ENCODE results near the gene PNPLA7.

DNA sequence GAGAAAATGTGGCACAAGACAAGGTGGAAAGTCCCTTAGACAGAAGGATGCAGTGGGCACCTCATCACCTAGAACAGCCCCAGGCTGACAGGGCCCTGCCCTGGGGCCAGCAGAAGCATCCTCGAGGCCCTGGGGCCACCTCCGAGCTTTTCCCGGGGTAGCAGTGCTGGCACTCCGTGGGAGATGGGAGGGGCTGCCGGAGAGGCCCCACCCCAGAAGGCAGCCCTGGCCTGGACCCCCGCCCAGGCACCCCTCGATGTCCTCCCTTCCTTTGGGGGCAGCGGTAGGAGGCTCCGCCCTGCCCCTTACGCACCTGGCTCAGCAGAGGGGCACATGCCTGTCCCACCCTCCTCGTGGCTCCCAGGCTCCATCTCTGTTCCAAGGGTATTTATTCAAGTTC is 73.3 kb downstream of the PNPLA7 start:
- TF ChIP-seq, protein P1, sequence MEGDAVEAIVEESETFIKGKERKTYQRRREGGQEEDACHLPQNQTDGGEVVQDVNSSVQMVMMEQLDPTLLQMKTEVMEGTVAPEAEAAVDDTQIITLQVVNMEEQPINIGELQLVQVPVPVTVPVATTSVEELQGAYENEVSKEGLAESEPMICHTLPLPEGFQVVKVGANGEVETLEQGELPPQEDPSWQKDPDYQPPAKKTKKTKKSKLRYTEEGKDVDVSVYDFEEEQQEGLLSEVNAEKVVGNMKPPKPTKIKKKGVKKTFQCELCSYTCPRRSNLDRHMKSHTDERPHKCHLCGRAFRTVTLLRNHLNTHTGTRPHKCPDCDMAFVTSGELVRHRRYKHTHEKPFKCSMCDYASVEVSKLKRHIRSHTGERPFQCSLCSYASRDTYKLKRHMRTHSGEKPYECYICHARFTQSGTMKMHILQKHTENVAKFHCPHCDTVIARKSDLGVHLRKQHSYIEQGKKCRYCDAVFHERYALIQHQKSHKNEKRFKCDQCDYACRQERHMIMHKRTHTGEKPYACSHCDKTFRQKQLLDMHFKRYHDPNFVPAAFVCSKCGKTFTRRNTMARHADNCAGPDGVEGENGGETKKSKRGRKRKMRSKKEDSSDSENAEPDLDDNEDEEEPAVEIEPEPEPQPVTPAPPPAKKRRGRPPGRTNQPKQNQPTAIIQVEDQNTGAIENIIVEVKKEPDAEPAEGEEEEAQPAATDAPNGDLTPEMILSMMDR (IDR thresholded peaks at IDR 0.05; ENCODE audit: borderline replicate concordance, extremely low read depth, low read length, poor library complexity, severe bottlenecking), result no peak
- no peak for TF ChIP-seq EZH2 (IDR thresholded peaks at IDR 0.05; ENCODE audit: borderline replicate concordance, low read depth, low read length, severe bottlenecking)
